PFSK-1 (cell line): ENCODE measurements around the gene LCN10.

Experiments used
- POLR2AphosphoS5 ChIP-seq: IDR thresholded peaks from 2 replicates; pipeline ENCODE4 v1.6.1; 2012; ENCODE audit warnings: low read depth, mild to moderate bottlenecking, control low read depth, low read length, moderate library complexity
- TAF1 ChIP-seq: IDR thresholded peaks from 2 replicates; pipeline ENCODE4 v1.6.1; 2012; ENCODE audit warnings: low read length, control low read depth, borderline replicate concordance; ENCODE audit not compliant: insufficient read depth
- TF ChIP-seq, protein P1 (sequence below), 2 experiments: IDR thresholded peaks; 2 replicates each; pipeline versions ENCODE4 v1.6.1 to v1.8.0; 2011 to 2012; ENCODE audit warnings: low read depth in 2 of 2, low read length in 2 of 2, control low read depth in 1 of 2, inconsistent platforms in 1 of 2, mild to moderate bottlenecking in 1 of 2, moderate library complexity in 1 of 2; ENCODE audit not compliant: insufficient read depth in 1 of 2

- TF ChIP-seq, protein P1, sequence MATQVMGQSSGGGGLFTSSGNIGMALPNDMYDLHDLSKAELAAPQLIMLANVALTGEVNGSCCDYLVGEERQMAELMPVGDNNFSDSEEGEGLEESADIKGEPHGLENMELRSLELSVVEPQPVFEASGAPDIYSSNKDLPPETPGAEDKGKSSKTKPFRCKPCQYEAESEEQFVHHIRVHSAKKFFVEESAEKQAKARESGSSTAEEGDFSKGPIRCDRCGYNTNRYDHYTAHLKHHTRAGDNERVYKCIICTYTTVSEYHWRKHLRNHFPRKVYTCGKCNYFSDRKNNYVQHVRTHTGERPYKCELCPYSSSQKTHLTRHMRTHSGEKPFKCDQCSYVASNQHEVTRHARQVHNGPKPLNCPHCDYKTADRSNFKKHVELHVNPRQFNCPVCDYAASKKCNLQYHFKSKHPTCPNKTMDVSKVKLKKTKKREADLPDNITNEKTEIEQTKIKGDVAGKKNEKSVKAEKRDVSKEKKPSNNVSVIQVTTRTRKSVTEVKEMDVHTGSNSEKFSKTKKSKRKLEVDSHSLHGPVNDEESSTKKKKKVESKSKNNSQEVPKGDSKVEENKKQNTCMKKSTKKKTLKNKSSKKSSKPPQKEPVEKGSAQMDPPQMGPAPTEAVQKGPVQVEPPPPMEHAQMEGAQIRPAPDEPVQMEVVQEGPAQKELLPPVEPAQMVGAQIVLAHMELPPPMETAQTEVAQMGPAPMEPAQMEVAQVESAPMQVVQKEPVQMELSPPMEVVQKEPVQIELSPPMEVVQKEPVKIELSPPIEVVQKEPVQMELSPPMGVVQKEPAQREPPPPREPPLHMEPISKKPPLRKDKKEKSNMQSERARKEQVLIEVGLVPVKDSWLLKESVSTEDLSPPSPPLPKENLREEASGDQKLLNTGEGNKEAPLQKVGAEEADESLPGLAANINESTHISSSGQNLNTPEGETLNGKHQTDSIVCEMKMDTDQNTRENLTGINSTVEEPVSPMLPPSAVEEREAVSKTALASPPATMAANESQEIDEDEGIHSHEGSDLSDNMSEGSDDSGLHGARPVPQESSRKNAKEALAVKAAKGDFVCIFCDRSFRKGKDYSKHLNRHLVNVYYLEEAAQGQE (IDR thresholded peaks at IDR 0.05; ENCODE audit: insufficient read depth in 1 of 2, low read depth in 2 of 2, low read length in 2 of 2): no peak
- TF ChIP-seq POLR2AphosphoS5 (no peak), TAF1 (no peak)
These were observed 25.3 kb downstream of the LCN10 start for GRCh38 chr9:136717399-136717798.
